NOMO-1 treated with DMSO at 0.1 percent for 48 hours (cell line): ENCODE results near the gene FRY.

Source experiments
- DNase-seq: peaks from one replicate; lab custom pipeline; 2025; ENCODE audit not compliant: unreplicated experiment; lab: John Stamatoyannopoulos, UW

The FRY gene

GRCh38 chr13:32340914-32341313, 309.3 kb downstream of the FRY start:
- peak; percentile 84 for DNase-seq

- no peak for DNase-seq
These were observed 316.1 kb downstream of the FRY start for GRCh38 chr13:32347651-32348050.
